Right forelimb (tissue), 1 donor: ENCODE measurements around the gene KLF7.

Experiments
- DNase-seq: peaks from one replicate; pipeline ENCODE4 v3.0.0-alpha.2; 2018

Gene KLF7

DNA sequence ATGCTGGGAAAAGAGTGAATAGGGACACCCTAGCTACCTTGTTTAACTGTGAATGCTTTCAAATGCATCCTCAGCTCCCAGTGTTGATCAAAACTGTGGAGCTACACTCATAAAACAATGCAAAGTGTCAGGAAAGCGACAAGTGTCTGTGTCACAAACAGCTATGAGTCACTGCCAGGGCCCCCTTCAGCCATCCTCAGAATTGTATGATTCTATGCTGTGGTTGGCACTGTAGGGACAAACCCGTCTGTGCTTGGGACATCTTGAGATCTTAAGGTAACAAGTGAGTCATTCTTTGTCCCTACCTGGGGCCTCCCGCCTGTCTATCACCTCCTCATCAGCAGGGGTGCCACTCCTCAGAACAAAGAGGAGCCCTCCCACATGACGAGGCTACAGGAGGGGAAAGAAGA, 42.4 kb downstream of the KLF7 start:
- DNase-seq, result no peak

DNA sequence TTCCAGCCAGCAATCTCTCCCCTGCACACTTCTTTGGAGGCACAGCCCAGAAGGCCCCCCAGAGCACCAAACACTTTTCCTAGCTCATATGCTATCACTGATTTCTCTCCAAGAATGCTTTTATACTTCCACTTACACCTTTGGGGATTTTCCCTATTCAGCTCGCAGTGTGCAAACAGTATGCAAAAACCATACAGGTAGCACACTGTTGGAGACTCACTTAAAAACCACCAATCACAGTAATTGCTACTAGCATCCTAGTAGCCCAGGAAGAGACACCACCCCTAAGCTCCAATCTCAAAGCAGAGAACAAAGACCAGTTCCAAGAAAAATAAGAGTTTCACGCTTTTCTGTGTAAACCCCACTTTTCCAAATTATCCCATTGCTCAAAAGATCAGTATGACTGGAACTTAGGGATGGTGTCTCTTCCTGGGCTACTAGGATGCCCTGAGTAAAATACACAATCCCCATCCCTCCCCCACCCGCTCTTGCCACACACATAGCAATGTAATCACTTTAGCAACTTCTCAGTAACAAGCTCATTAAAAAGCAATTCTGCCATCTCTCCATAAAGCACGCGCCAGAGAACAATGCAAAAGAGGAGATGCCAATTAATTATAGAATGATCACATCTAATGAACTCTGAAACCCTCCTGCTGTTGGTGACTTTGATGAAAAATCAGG, 43.0 kb downstream of the KLF7 start:
- DNase-seq, result no peak

DNA sequence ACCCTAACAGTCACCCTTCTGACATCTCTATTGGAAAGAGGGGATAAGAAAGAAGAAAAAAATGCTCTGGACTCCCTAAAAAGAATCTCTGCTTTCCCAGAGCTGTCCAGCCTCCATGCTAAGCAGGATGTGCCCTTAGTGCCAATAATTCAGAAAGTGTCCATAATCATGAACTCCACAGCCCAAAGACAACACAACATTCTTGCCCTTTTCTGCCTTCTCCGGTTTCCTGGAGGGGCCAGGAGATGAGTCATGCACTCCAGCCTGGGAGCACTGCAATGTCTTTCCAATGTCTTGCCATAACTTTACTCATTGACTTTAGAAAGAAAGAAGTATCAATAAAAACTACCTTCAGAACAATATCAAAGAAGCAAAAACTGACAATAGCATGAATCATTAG, 44.0 kb downstream of the KLF7 start:
- DNase-seq, result no peak

DNA sequence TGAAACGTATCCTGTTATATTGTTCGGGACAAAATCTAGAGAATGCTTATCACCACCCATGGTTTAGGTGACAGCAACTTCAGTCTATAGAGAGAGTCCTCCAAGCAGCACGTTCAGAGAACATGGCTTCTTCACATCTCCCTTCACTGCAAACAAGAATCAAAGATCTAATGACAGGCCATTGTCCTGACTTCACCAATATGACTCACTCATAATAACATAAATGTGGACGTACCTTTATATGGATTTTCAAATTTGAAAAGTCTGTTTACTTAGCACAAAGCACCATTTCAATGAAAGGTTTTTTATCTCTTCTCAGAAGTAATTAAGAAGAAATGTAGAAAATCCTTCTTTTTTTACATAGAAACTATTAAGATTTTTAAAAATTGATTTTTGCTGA, 46.7 kb downstream of the KLF7 start:
- DNase-seq, result no peak

DNA sequence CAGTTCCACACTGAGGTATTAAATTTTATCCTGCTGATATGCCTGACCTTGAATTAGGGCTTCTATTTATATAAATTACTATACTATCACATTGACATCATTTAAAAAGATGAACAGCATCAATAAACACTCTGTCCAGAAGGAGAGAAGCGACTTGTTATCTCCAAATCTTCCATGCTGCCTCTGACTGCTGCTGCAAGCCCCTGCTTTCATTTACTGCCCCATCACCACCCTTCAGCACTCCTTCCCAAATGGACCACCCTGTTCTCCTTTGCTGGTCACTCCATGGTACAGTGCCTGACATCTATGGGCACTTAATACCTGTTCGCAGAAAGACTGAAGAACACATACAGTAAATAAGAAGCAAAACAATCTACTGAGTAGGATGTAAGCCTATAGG, 48.1 kb downstream of the KLF7 start:
- no peak for DNase-seq

DNA sequence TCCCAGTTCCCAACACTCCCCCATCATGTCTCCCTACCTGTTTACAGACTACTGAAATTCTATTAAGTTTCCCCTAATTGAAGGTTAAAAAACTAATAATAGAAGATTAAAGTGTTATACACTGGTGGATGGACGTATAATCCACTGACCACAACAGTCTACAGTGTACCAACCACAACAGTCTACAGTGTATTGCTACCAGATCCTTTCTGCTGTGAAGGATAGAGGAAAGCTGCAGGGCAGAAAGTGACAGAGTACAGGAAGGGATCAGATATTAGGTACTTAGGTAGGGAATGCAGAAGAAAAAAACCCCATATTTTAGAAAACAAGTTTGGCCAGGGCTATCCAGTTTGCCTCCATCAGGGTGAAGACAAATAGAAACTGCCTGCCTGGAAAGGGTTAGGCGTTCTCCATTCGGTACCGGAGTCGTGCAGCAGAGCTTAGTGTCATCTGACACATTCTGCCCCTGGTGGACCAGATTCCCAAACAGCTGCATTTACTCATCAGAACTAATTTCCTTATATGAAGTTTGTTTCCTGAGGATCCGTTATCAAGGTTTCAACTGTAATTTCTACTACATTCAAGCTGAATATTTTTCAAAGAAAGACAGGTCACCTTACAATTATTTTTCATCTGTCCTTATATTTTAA, 49.9 kb downstream of the KLF7 start:
- no peak for DNase-seq

DNA sequence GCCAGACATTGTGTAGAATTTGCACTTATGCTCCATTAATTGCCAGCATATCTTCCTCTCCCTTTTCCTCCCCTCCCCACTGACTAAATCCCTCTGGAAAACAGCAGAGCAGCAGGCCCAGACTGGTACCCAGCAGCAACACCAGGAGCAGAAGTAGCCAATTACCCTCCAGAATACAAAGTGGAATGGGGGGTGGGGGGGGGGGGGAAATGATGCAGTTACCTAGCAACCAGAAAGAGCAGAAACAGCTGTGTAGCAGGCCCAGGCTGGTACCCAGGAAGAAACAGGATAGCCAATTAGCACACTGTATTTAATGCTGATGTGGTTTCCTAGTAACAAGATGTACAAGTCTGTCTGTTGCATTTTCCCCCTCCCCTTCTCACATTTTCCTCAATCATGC, 52.3 kb downstream of the KLF7 start:
- no peak for DNase-seq

DNA sequence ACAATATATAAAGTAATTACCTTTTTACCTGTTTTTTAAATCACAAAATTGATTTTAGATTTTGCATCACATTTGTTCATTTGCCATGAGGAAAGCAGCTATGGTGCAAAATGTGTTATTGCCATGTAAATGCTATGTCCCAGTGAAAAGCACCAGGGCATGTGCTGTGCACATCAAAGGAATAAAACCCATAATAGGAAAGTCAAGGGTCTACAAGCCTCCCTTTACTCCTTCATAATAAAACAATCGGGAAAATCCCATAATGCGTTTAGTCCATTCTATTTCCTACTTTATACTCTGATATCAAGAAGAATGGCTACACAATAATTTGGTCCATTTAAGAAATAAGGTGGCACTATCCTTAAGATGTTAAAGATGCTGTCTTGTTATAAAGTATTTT, 53.0 kb downstream of the KLF7 start:
- DNase-seq, result no peak

DNA sequence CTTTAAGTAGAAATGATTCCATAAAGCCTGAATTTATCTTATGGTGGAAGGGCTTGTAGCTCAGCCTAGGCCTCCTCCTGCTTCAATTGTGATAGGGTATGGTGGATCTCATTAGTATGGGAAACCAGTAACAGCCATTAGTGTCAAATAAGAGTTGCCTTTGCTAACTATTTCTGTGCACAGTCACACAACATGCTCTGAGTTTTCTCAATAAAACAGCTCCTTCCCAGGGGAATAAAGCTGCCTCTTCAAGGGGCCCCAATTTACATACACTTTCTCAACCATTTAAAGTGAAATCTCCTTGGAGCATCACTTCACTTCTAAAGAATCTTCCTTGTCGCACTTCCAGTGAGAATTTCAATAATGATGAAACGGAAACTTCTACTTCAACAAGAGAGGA, 53.4 kb downstream of the KLF7 start:
- no peak for DNase-seq

DNA sequence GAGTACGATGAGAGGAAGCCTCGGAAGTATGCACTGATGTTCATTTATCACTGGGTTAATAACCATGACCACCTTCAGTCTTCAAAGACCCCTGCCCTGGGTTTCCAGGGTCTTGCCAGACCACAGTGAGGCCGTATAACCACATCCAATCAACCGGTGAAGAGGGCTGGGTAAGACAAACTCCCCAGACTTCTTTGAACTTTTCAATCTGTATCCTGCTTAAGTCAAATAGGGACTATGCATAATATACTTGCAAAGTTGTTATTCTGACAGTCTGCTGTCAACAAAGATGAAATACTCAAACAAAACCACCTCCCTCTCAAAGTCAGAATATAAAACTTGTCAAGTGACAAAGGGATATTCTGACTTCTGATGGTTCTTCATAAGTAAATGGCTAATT, 54.0 kb downstream of the KLF7 start:
- DNase-seq, result no peak

DNA sequence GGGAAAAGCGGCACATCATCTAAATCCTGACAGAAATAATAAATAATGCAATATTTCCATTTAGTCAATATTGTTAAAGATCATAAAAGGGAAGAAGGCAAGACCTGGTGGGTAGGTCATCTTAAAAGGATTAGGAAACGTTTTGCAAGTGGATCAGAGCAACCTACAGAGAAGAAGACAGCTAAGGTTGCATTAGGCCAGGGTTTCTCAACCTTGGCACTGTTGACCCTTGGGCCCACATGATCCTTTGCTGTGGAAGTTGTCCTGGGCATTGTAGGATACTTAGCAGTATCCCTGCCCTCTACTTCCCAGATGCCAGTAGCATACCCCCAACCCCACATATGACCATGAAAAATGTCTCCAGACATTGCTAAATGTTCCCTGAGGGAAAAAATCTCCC, 55.0 kb downstream of the KLF7 start:
- DNase-seq, result no peak

DNA sequence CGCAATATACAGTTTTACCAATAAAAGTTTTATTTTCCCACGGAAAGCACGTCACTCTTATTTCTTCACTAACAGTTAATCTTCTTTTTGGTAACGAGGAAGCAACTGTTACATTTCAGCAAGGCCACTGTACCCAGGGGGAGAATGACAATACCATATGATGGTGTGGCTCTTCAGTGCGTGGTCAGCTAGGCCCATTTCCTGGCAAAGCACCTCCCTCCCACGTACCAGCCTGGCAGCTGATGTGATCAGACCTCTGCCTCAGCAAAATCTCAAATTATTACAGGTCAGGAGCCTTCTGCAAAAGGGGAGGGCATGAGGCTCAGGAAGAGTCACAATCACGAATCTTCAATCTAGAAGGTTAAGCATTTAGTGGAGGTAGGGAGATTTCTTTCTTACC, 55.4 kb downstream of the KLF7 start:
- no peak for DNase-seq

DNA sequence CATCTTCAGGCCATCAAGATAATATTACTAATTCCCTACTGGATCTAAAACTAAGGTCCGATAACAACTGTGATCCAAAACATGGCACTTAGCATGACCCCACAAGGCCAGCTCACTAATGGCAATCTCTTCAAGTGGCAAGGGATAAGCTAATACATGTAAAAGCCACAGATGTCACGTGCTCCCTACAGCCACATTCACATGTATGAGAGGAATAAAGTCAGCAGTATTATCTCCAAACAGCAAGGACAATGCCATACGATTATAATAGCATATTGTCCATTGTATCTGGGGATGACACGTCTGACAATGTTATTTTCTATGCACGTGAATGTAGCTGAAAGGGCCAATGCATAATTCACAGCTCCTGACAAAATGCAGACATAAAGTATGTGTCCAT, 56.0 kb downstream of the KLF7 start:
- no peak for DNase-seq

DNA sequence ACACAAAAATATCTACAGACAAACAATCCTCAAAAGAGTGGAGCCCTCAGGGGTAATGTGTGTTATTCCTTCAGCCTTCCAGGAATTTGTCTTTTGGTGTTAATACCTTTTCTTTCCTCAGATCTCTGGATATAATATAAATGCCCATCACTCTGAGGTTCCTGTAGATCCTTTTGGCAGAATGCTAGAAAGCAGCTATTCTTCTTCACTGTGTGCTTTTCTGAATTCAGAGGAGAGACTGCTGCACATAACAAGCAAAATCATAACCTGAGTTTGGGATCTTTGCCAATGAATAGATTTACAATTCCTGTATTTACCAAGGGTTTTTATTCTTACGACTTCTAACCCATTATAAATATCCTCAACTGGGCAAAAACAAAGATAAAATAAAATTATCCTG, 57.3 kb downstream of the KLF7 start:
- no peak for DNase-seq

DNA sequence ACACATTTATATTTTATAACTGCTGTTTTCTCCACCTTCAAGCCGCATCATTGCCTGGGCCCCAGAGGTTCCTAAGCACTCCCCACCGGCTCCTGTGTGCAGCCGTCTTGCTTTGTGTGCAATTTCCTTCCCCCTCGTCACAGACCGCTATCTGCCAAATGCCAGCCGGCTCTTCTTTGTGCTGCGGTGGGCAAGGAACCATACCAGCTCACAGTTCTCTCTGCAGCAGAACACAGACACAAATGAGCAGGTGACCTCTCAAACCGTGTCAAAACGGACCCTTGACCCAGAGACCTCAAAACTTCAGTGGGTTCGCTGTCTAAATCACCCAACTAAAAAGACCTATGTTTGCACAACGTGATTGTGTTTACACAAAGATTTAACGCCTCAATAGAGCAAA, 58.2 kb downstream of the KLF7 start:
- no peak for DNase-seq

DNA sequence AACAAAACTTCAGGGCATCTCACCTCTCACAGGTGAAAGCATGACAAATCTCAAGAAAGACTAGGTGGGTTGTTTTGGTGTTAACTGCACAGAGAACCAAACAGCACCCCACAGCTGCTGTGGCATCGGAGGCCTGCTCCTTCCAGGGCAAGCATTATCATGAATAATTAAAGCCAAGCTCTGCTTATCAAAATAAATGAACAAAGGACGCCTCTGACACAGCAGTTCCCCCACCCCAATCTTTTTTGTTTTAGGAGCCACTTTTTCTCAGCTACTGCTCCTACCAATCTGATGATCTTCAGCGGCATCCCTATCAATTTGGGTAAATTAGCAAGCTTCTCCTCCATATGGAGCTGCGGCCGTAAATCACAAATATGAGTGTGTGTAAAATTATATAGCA, 58.6 kb downstream of the KLF7 start:
- no peak for DNase-seq

DNA sequence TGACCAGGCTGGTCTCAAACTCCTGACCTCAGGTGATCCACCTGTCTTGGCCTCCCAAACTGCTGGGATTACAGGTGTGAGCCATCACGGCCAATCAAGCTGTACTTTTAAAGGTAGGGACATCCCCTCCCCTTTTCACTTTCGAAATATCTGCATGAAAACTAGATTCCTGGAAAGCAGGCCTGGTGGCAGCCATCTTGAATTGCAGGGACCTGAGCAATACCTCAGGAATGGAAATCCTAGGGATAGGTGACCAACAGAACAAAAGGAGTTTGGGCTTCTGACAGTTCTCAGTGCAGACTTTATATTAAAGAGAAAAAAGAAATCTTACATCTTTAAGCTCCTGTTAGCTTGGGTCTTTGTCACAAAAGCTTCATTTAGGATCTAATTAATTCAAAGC, 62.6 kb downstream of the KLF7 start:
- no peak for DNase-seq

DNA sequence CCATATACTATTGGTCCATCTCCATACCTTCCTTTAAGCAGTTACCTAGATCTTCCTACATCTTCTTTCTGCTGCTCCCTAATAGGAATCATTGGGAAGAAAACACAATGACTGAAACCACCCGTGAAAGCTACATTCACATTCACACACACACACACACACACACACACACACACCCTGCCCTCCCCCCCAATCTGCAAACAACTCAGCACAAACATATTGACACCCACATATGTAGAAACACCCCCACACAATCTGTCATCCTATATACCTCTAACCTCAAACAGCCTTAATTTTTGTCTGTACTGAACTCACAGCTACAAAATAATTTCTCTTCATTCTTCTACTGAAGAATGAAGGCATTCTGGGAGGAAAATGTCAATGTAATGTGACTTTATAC, 63.8 kb downstream of the KLF7 start:
- DNase-seq, result no peak

DNA sequence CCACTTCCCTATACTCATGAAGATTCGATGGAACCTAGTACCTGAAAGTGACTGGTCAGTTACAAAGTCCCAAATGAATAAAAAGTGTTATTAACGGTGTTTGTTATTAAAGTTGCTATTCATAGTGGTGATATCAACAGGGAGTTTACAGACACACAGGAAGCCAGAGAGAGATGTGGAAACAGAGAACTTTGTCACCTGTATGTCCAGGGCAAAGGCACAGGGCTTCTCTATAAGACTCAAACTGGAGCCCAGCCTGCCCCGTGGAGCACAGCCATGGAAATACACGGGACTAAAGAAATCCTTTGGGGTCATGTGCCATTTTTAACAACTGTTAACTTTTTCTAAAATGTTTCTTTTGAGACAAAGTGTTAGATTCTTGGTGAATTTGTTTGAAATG, 68.5 kb downstream of the KLF7 start:
- DNase-seq, result no peak

DNA sequence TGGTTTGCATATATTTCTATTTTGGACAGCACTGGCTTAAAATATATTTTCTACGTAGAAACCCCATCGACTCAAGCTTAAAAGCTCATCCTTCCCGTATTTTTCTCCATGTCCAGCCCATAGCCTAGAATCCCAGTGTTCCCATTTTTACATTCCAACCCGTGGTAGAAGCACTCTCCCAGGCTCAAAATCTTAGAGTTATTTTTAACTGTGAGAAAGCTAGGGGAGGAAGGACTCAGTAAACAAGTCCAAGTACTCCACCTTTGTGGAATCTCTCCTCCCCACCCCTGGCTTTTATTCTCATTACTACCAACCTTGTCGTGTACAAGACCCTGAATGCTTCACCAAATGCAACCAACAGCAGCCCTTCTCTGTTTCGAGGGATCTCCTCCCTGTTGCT, 69.8 kb downstream of the KLF7 start:
- DNase-seq, result no peak

DNA sequence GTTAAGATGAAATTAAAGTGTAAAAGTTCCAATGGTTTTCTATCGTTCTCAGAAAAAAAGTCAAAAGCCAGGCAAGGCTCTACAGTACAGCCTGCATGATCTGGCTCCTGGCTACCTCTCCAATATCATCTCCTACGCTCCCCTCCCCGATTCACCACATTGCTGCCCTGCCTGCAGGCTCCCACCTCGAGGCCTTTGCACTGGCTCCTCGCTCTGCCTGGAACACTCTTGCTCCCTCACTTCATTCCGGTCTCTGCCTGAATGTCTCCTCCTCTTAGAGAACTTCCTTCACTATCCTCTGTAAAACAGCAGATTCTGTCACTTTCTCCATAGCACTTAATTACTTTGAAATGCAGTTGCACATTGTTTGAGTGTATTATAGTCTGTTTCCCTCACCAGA, 72.5 kb downstream of the KLF7 start:
- no peak for DNase-seq

DNA sequence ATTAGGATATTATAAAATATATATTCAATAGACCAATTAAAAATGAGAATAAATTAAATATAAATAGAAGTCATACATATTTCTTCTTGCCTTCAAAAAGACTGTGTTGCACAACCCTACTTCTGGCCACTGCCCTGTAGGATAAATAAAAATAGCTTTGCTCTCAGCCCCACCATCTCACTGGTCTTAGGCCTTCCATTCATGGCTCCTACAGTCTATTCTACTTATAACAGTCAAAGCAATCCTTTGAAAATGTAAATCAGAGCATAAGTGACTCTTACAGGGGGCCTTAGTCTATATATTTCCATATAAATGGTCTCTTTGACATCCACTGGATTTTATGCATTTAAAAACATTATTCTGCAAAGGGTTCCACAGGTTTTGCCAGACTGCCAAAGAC, 72.9 kb downstream of the KLF7 start:
- DNase-seq, result no peak

DNA sequence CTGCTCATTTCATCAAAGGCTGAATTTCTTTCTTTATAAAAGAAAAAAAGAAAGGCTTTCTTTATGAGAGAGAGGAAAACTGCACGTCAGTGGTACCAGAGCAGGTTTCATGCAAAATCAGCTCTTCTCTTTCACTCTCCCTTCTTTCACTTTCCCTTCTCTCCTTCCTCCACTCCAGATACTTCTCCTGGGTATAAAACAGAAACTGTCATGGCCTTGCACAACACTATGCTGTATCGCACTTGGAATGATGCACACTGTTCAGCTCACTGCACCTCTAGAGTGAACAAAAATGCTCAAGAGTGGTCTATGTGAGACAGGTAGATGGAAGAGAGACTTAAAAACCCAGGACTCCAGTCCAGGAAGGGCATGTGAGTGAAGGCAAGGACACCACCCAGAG, 73.8 kb downstream of the KLF7 start:
- DNase-seq, result no peak

DNA sequence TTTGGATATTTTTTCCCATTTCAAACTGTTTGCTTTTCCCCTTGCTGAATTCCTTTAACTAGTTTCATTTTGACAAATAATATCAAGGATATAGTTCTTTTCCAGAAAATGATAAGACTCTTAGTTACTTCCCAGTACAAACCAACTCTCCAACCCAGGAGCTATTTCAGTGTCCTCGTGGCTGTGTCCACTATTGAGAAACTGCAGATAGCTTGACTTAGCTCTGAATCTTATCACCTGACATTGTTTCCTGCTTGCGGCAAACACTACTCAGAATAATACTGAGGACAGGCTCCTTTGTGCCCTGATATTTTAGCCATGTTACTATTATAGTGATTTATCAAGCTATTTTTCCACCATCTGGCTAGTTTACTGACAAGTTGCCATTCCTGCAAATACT, 74.6 kb downstream of the KLF7 start:
- DNase-seq, result no peak

DNA sequence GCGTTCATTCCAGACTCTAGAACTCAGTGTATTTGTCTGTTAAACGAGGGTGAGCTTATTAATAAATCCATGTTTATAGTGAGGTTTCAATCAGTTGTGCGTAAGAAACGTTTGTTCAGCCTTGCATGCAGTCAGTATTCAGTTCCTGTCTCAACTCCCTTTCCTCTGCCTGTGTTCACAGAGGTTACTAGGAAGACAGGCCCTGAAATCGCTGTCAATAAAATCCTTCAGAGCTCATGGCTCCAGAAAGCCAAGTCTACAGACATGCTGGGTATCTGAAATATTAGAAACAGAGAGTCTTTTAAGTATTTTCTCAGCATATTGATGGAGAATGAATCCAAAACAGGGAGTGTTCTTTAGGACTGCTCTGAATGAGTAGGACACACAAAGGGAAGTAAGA, 75.4 kb downstream of the KLF7 start:
- no peak for DNase-seq
